GM18907 (cell line): Measurements from ENCODE around the gene ZCCHC24.

ENCODE experiments used
- ATAC-seq: cut with Tn5 transposase; IDR thresholded peaks from one replicate; pipeline ENCODE4 v1.9.1; 2021; ENCODE audit warnings: mild to moderate bottlenecking, moderate library complexity; ENCODE audit not compliant: unreplicated experiment

The ZCCHC24 gene

DNA sequence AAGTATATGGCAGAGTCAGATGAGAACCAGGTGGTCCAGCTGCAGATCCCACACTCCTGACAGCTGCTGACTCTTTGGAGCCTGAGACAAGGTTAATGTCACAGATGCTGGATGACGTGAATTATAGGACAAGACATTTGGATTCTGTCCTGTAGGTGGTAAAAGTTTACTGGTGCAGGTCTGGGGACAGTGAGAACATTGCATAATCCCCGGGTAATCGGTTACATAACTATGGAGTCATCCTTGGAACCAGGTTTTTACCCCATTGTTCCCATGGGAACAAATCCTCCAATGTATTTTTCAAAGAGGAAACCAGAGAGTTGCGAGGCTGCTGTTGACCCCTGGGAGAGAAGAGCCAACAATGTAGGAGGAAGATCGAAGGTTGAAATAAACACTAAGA, 27.5 kb upstream of the ZCCHC24 start:
- ATAC-seq, result no peak

DNA sequence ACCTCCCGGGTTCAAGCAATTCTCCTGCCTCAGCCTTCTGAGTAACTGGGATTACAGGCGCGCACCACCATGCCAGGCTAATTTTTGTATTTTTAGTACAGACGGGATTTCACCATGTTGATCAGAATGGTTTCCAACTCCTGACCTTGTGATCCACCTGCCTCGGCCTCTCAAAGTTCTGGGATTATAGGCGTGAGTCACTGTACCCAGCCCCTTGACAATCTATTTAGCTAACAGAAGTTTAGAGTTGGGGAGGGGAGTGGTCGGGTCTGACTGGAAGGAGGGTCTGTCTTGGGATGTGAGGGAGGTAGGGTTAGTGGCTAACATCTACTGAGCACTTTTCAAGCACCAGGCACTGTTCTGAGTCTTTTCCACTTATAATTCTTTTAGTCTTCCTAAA, 27.0 kb upstream of the ZCCHC24 start:
- ATAC-seq, result no peak

DNA sequence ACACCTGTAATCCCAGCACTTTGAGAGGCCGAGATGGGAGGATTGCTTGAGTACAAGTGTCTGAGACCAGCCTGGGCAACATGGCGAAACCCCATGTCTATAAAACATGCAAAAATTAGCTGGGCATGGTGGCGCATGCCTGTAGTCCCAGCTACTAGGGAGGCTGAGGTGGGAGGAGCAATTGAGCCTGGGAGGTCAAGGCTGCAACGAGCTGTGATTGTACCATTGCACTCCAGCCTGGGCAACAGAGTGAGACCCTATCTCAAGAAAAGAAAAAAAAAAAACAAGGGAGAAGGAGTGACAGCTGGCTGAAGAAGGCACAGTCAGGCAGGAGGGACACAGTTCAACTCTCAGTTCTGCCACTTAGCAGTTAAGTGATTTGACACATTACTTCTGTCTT, 26.4 kb upstream of the ZCCHC24 start:
- no peak for ATAC-seq

DNA sequence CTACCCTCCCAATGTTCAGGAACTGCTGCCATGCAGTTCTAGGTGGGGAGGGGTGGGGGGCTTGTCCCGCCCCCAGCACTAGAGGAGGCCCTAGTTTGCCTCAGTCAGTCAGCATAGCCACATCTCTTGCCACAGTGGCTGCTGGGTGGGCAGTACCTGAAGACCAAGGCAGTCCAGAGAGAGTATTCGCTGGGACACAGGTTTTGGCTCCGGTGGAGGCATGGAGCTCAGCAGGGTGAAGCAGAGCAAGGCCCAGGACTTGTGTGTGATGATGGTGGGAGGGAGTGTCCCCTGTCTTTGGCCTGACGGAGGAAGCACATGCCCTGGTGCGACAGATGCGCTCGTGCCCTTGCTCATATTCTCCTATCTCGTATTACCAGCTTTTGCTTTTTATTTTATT, 24.7 kb upstream of the ZCCHC24 start:
- no peak for ATAC-seq

DNA sequence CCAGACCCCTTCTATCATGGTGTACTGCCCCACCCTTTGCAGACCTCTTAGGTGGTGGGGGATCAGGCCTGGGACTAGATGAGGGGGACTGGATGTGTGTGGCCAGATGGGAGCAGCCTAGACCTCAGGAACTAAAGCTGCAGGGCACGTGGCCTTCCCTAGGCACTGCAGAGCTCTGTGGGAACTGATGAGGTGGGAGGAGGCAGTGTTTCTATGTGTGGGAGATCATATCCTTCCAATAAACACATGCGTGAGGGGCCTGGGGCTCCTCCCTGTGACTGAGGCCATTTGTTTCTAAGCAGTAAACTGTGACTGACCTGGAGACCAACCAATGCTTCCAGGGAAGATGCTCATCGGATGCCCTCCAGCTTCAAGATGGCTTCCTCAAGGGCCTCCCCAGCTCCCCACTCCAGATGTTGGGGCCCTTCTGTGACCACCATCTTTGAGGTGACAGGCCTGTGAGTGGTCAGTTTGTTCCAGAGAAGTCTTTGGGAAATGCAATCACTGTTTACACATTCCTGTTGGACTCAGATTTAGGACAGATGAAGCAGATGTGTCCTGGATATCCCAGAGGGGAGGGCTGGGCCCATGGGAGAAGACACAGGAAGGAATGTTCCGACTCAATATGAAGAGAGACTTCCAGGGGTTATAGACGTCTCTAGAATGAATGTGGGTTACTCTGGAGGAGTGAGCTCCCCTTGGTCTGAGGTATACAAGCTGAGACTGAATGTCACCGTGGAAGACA, 23.6 kb upstream of the ZCCHC24 start:
- no peak for ATAC-seq

DNA sequence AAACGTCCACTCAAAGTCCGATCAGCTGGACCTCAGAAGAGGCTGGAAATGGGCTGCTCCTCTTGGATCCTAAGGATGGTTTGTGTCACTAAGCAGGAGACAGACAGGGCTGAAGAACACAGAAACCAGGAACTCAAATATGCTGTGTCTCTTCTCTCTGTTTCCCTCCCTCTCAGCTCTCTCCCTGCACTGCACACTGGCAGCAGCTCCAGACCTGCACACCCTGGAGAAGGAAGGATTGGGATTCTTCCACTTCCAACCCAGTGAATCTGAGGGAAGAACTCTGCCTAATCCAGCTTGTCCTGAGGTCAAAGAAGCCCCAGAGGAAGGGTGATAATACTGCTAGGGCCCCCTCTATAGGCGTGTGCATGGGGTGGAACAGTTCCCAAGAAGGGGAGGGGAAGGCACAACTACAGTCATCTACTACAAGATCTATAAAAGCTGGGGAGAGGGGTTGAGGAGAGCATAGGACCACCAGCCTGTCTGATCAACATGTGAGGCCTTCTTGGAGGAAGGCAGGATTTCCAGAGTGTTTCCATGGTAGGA, 22.7 kb upstream of the ZCCHC24 start:
- no peak for ATAC-seq

DNA sequence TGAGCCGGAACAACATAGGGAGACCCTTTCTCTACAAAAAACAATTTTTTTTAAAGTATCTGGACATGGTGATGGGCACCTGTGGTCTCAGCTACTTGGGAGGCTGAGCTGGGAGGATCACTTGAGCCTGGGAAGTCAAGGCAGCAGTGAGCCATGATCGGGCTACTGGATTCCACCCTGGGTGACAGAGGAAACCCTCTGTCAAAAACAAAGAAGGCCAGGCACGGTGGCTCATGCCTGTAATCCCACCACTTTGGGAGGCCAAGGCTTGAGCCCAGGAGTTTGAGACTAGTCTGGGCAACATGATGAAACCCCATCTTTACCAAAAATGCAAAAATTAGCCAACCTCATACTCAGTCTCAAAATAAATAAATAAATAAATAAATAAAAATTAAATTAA, 19.9 kb upstream of the ZCCHC24 start:
- no peak for ATAC-seq

DNA sequence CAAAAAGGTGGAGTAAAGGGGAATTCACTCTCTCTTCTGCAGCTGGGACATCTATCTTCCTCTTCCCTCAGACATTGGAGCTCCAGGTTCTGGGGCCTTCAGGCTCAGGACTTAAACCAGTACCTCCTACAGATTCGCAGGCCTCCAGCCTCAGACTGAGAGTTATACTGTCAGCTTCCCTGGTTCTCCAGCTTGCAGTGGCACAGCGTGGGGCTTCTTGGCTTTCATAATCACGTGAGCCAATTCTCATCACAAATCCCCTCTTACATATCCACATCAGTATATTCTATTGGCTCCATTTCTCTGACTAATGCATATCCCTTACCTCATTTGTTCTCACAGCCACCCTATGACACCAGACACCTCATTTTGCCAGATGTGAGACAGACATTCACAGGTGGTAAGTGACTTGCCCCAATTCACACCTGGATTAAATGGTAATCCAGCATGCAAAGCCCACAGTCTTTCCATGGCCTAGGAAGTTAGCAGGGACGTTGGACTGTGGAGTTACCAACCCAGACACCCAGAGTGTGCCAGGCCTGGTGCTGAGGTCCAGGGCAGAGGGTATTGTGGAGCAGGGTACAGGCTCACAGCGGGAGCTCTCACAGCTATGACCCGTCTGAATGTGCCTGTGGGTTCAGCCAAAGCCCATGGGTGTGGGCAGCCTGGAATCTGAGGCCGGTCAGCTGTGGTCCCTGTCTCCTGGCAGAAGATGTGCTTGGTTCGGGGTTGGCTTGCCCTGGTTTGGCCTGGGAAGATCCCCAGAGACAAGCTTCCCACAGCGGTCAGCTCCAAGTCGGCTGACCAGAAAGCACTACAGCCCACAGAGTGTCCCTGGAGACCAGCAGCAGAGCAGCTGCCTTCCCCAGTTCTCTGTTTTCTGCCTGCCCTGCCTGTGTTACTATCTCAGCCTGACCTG, 18.4 kb upstream of the ZCCHC24 start:
- ATAC-seq, result no peak

DNA sequence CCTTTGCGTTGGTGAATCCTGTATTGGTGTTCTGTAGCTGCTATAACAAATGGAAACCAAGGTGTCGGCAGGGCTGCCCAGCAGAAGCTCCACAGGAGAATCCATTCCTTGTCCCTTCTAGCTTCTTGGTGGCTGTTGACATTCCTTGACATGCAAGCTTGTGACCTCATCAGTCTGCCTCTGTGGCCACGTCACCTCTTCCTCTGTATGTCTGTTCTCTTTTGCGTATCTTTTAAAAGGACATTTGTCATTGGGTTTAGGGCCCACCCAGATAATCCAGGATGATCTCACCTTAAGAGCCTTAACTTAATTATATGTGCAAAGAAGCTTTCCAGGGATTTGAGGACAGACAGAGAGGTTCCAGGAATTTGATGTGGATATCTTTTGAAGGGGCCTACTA, 15.3 kb upstream of the ZCCHC24 start:
- ATAC-seq, result no peak

DNA sequence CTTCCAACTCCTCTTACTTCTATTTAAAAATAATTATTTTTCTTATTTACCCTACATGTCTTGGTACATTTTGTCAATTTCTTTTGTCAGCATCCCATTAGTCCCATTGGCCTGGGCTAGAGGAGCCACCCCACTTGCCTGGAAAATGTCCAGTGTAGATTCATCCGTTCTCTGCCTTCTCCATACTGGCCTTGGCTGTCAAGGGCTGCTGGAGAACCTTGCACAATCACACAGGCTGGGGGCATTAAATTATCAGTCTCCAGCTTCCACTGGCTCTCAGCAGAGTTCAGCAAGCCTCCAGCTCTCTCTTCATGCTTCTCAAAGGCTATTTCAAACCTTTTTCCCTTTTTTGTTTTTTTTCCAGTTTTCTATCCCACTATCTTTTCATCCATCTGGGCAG, 13.8 kb upstream of the ZCCHC24 start:
- ATAC-seq, result no peak

DNA sequence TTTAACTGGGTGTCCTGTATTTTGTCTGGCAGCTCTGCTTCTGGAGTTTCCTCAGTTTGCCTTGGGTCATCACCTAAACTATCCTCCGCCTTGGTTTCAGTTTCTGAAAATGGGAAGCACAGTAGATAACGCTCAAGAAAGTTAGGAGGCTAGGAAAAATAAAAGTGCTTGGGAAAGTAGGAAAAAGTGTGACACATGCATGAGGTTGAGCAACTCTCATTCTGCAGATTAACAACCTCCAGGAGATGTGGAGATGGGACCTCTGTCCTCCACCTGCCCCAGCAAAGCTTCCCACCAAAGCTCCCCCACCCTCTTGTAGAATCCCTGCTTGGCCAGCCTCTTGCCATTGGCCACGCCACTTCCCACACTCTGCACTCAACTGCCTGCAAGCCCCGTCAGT, 13.1 kb upstream of the ZCCHC24 start:
- no peak for ATAC-seq

DNA sequence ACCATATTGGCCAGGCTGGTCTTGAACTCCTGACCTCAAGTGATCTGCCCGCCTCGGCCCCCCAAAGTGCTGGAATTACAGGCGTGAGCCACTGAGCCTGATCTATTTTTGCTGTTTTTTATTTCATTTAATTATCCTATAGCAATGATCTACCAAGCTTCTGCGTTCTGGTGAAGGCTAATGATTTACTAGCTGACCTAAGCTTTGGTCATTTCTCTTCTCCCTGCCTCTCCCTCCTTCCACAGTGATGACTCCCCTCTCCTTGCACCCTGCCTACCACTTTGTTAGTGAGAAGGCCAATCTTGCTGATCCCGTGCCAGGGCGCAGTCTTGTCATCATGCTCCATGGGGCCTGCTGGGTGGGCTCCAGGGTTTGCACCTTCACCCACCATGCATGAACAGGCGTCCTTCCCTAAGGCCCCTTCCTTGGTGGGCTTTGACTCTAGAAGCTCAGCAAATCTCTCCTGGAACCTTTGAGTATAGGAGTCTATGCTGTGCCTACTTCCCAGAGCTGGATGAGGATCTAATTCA, 11.9 kb upstream of the ZCCHC24 start:
- ATAC-seq, result no peak

DNA sequence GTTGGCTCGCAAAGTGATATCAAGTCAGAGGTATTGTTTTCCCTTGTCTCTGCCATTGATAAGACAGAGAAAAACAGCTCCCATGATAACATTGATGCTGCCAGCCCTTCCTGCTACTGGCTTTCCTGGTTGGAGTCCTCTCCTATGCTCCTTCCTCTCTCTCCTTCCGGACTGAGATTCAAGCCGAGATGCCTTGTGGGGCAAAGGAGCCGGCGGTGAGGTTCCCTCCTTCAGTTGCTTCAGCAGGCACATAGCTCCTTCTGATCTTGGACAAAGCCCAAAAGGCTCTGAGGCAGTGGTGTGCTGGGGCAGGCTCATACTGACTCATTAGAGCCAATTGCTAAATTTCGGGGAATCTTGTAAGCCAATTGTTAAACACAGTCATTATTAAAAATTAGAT, 8.8 kb upstream of the ZCCHC24 start:
- no peak for ATAC-seq

DNA sequence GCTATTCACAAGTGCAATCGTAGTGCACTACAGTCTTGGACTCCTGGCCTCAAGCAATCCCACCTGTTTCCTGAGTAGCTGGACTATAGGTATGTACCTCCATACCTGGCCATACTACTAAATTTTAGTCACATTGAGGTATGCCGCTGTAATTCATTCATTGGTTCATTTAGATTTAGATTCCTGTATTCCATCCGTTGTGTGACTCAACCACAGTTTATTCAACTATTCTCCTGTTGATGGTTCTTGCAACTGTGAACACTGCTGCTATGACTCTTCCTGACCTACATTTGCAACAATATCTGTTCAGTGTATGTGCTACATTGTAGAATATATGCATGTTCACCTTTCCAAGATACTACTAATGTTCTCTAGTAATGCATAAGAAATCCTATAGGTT, 8.0 kb upstream of the ZCCHC24 start:
- no peak for ATAC-seq

DNA sequence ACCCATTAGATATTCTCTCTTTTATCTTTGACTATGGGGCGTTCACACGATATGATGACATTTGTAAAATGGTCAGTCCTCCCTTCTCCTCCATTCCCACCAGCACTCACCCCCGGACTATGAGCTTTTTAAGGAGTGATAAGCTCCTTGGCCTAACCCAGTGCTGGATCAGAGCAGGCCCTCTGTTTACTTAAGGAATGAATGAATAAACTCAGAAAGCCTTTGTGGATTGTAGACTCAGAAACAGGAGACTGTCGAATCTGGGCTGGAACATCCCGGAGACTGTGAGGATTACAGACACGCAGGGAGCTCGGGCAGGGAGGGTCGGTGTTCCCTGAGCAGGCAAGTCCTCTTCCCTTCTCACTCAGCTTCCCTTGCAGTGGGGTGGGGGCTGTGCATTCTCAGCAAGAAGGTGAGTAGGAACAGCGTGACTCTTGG, 6.8 kb upstream of the ZCCHC24 start:
- no peak for ATAC-seq

DNA sequence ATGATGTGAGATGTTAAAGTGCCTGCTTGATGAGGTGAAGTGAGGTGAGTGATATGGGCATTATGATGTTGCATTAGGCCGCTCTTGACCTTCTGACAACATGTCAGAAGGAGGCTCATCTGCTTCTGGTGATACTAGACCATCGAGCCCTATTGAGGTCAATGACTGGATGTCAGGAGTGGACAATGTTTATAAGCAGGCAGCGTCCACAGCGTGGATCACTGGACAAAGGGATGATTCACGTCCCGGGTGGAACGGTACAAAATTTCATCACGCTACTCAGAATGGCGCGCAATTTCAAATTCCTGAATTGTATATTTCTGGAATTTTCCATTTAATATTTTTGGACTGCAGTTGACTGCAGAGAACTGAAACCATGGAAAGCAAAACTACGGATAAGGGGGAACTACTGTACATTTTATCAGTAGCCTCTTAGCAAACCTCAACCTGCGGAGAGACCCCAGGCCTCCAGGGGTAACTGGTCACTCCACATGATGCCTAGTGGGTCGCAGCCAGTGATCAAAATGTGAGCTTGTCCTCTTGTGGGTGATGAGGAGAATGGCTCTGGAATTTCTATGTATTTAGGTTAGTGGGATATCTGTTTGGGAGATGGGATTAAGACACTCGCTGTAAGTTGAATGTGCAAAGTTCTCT, 5.7 kb upstream of the ZCCHC24 start:
- ATAC-seq, result no peak

DNA sequence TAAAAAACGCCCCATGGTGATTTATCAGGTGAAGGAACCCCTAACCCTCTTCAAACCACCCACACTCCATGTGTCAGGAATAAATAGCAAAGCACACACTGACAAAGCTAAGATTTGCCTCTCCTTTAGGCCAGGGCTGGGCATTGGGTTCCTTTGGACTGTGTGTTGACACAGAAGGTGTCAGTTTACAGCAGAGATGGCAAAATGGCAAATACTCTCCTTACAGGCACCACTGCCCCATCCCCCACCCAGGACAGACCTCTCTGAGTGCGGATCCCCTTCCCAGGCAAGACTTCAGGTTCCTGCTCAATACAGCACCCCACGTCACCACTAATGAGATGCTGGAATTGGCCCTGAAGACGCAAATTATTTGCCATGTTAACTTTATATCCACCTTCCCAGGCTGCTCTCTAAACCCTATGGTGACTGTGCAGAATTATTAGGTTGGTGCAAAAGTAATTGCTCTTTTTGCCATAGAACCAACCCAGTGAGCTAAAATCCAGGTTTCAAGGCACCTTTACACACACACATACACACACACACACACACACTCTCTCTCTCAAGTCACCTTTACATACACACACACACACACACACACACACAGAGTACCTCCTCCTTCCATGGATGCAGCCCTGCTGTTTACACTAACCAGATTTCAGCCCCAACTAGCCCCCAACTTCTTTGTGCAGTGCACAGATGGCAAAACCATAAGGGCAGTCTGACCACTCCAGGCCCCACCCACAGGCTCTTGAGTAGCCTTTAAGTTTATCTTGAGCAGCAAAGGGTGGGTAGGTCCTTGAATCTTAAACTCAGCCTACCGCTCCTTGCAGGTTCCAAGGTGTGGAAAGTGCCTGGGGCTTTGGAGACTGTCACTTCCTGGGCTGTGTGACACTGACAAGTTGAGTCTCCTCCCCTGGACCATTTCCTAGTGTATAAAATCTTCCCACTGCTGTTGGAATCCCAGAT, 4.0 kb upstream of the ZCCHC24 start:
- no peak for ATAC-seq

DNA sequence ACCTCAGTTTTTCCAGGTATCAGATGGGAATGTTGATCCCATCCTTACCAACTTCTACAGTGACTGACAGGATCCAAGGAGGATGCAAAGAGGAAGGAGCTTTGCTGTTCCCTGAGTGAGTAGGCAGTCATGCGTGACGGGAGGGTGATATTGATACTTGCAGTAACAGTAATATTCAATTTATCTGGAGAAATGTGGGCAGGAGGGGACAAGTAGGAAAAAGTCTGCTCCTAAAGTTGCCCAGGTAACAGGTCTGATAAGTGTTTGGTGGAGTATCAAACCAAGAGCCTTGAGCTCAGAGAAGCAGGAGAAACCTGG, 3.3 kb upstream of the ZCCHC24 start:
- no peak for ATAC-seq

DNA sequence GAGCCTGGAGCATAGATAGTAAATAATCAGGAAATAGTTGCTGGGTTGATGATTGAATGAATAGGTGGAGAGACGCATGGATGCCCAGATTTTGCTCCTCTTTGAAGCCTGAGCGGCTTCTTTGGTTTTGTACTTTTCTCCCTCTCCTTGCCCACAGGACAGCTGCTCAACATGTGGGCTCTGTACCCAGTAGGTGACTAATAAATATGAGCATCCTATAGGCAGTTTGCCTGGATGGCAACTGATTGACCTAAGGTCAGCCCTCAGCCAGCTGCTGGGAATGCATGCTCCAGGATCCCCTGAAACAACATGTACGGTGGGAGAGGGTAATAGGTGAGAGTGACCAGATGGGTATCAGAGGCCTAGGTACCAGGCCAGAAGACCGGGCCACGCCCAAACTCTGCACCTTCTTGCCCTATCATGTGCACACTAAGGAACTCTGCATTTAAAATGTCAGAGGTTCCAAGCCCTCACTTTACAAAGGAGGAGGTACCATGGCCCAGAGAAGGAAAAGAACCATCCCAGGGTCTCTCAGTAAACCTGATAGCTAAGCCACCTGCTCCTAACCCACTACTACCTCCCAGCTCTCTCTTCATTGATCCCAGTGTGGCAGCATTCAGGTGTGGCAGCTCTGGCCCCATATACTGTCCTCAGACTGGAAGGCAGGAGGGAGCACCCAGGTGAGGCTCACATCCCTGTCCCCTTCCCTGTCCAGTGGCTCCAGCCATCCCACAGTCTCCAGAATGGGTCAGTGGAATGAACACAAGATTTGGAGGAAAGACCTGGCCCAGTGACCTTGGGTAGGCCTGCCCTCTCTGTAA, 2.7 kb upstream of the ZCCHC24 start:
- ATAC-seq, result no peak
